Thymus (tissue), 11 donors: Measurements from ENCODE around the gene RERE. TPM values are rescaled to one million over a fixed set of nuclear protein-coding genes. Genes with fewer than 3 reads are reported as not detected.

ENCODE experiments used
- DNase-seq, 9 donors: peaks; one replicate each; pipeline ENCODE4 v3.0.0-alpha.2; 2013; ENCODE audit warnings: low spot score in 9 of 9, low read depth in 6 of 9, missing footprints in 1 of 9
- H3K27ac ChIP-seq, 2 donors: one replicate each; pipeline ENCODE4 v1.5.1; 2013; ENCODE audit warnings: control low read depth in 1 of 2, low read depth in 1 of 2, low read length in 1 of 2, mild to moderate bottlenecking in 1 of 2, moderate library complexity in 1 of 2
- H3K27me3 ChIP-seq, 2 donors: one replicate each; pipeline ENCODE4 v1.5.1; 2013; ENCODE audit warnings: low read length in 1 of 2; ENCODE audit not compliant: control insufficient read depth in 2 of 2, insufficient read depth in 1 of 2
- H3K36me3 ChIP-seq, 2 donors: one replicate each; pipeline ENCODE4 v1.5.1; 2013; ENCODE audit warnings: low read length in 1 of 2, mild to moderate bottlenecking in 1 of 2, moderate library complexity in 1 of 2; ENCODE audit not compliant: control insufficient read depth in 2 of 2, insufficient read depth in 2 of 2
- H3K4me1 ChIP-seq, 2 donors: one replicate each; pipeline ENCODE4 v1.5.1; 2013; ENCODE audit warnings: low read length in 2 of 2; ENCODE audit not compliant: control insufficient read depth in 2 of 2, insufficient read depth in 2 of 2
- H3K4me3 ChIP-seq, 2 donors: one replicate each; pipeline ENCODE4 v1.5.1; 2013; ENCODE audit warnings: low read length in 2 of 2, control low read depth in 1 of 2, mild to moderate bottlenecking in 1 of 2
- H3K9me3 ChIP-seq, 2 donors: one replicate each; pipeline ENCODE4 v1.5.1; 2013; ENCODE audit warnings: low read length in 1 of 2, mild to moderate bottlenecking in 1 of 2; ENCODE audit not compliant: control insufficient read depth in 2 of 2, insufficient read depth in 1 of 2
- WGBS: extraction: QIAGEN DNeasy Blood & Tissue Kit; methylation state at CpG from one replicate; pipeline ENCODE4 v1.1.7; 2013; 5-methylcytosine and 5-hydroxymethylcytosine counted together
- polyA plus RNA-seq: library from polyadenylated mRNA; stranded (reverse); fragments of 200-250 nt; gene quantifications from one replicate; pipeline ENCODE4 v1.2.3, GENCODE V29; 2013
- total RNA-seq: library from RNA; stranded (reverse); fragments of 120-200 nt; gene quantifications from one replicate; pipeline ENCODE4 v1.2.4, GENCODE V29; 2013
- donor health status: healthy.

Gene RERE
- total and polyA plus RNA-seq, 2 donors: 22.9 to 37.7 TPM

- Histone ChIP-seq H3K9me3 (no peaks in the 10 kb centered on the region), H3K36me3 (no peaks in the 10 kb centered on the region), H3K27me3 (no peaks in the 10 kb centered on the region), H3K27ac (peak overlapping the region; percentile 21 to 64), H3K4me1 (no peaks in the 10 kb centered on the region), H3K4me3 (no peak overlapping the region)
- peak in 3 of 9 donors; percentile 13 to 55 (median 26) for DNase-seq
- 20% methylated on average over 5 of the region's 5 CpGs for WGBS
Observed at GRCh38 chr1:8712413-8713231, 104.8 kb downstream of the RERE start.

GRCh38 chr1:8711873-8712412 is 105.5 kb downstream of the RERE start:
- Histone ChIP-seq H3K27ac (peak overlapping the region in 1 of 2 donors; percentile 64), H3K4me3 (no peak overlapping the region), H3K27me3 (no peaks in the 10 kb centered on the region), H3K36me3 (no peaks in the 10 kb centered on the region), H3K4me1 (no peaks in the 10 kb centered on the region), H3K9me3 (no peaks in the 10 kb centered on the region)
- peak in 3 of 9 donors; percentile 11 to 22 (median 18) for DNase-seq
- WGBS: 39% methylated on average over 4 of the region's 4 CpGs

- H3K36me3 ChIP-seq: no peaks in the 10 kb centered on the region
- no peaks in the 10 kb centered on the region for H3K27me3 ChIP-seq
- H3K27ac ChIP-seq: no peak overlapping the region
- DNase-seq: no peak
- H3K4me1 ChIP-seq: no peaks in the 10 kb centered on the region
- H3K4me3 ChIP-seq: no peak overlapping the region
- H3K9me3 ChIP-seq: no peaks in the 10 kb centered on the region
- 97% methylated on average over 5 of the region's 5 CpGs for WGBS
Observed at GRCh38 chr1:8711151-8711550, 106.3 kb downstream of the RERE start.

GRCh38 chr1:8708259-8708658 is 109.2 kb downstream of the RERE start:
- no peak for DNase-seq
- H3K27ac ChIP-seq: peak overlapping the region in 1 of 2 donors; percentile 19
- no peaks in the 10 kb centered on the region for H3K36me3 ChIP-seq
- H3K4me1 ChIP-seq: peaks cover 4 to 11% of the 10 kb centered on the region in 2 donors
- no peak overlapping the region for H3K4me3 ChIP-seq
- 98% methylated on average over 6 of the region's 6 CpGs for WGBS
- H3K9me3 ChIP-seq: no peaks in the 10 kb centered on the region
- peaks cover 11 to 20% of the 10 kb centered on the region in 2 donors for H3K27me3 ChIP-seq

- H3K27me3 ChIP-seq: peaks cover 15 to 33% of the 10 kb centered on the region in 2 donors
- peak overlapping the region; percentile 10 to 61 for H3K27ac ChIP-seq
- no peaks in the 10 kb centered on the region for H3K36me3 ChIP-seq
- peaks cover 9 to 14% of the 10 kb centered on the region in 2 donors for H3K4me1 ChIP-seq
- H3K9me3 ChIP-seq: no peaks in the 10 kb centered on the region
- no peak overlapping the region for H3K4me3 ChIP-seq
- DNase-seq: no peak
- 92% methylated on average over 3 of the region's 3 CpGs for WGBS
Observed at GRCh38 chr1:8706995-8707396, 110.4 kb downstream of the RERE start.

GRCh38 chr1:8706291-8706690 is 111.1 kb downstream of the RERE start:
- Histone ChIP-seq H3K9me3 (no peaks in the 10 kb centered on the region), H3K4me1 (peaks cover 15 to 20% of the 10 kb centered on the region in 2 donors), H3K4me3 (no peak overlapping the region), H3K27ac (peak overlapping the region in 1 of 2 donors; percentile 55), H3K36me3 (no peaks in the 10 kb centered on the region), H3K27me3 (peaks cover 20 to 39% of the 10 kb centered on the region in 2 donors)
- 96% methylated on average over 1 of the region's 1 CpG for WGBS
- DNase-seq: no peak

GRCh38 chr1:8704866-8705506 is 112.5 kb downstream of the RERE start:
- H3K36me3 ChIP-seq: no peaks in the 10 kb centered on the region
- H3K27ac ChIP-seq: no peak overlapping the region
- H3K4me3 ChIP-seq: no peak overlapping the region
- 62% methylated on average over 2 of the region's 2 CpGs for WGBS
- H3K4me1 ChIP-seq: peaks cover 21 to 30% of the 10 kb centered on the region in 2 donors
- no peaks in the 10 kb centered on the region for H3K9me3 ChIP-seq
- peak in 1 of 9 donors; percentile 28 for DNase-seq
- H3K27me3 ChIP-seq: peaks cover 22 to 39% of the 10 kb centered on the region in 2 donors

- no peaks in the 10 kb centered on the region for H3K9me3 ChIP-seq
- H3K36me3 ChIP-seq: no peaks in the 10 kb centered on the region
- peaks cover 22 to 39% of the 10 kb centered on the region in 2 donors for H3K27me3 ChIP-seq
- peak overlapping the region; percentile 32 to 53 for H3K4me3 ChIP-seq
- peak overlapping the region in 1 of 2 donors; percentile 78 for H3K27ac ChIP-seq
- peaks cover 21 to 30% of the 10 kb centered on the region in 2 donors for H3K4me1 ChIP-seq
- 2% methylated on average over 87 of the region's 88 CpGs for WGBS
- peak in 5 of 9 donors; percentile 14 to 66 (median 49) for DNase-seq
Observed at GRCh38 chr1:8702850-8703810, 114.3 kb downstream of the RERE start.
